ENCODE results near the gene CACNB2.

Gene CACNB2

DNA sequence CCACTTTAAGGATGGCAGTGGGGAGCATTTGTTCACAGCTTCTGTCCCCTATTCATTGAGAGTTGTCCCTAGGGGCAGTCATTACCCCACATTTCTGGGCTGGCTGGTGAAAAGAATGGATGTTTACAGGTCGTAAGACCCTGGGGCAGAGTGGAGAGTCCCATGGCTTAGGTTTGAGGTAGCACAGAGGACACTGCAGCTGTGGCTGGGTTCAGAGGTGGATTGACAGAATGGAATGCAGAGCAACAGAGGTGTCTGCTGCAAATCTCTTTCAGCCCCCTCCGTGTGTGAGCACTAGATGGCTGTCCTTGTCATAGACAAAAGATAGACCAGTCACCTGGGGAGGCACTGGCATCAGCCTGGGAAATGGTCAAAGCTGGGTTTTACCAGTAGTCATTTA lies 141.9 kb downstream of the CACNB2 start:
- H3K4me1 Mint-ChIP-seq: no peaks in the 10 kb centered on the region
- TF ChIP-seq, protein P1, sequence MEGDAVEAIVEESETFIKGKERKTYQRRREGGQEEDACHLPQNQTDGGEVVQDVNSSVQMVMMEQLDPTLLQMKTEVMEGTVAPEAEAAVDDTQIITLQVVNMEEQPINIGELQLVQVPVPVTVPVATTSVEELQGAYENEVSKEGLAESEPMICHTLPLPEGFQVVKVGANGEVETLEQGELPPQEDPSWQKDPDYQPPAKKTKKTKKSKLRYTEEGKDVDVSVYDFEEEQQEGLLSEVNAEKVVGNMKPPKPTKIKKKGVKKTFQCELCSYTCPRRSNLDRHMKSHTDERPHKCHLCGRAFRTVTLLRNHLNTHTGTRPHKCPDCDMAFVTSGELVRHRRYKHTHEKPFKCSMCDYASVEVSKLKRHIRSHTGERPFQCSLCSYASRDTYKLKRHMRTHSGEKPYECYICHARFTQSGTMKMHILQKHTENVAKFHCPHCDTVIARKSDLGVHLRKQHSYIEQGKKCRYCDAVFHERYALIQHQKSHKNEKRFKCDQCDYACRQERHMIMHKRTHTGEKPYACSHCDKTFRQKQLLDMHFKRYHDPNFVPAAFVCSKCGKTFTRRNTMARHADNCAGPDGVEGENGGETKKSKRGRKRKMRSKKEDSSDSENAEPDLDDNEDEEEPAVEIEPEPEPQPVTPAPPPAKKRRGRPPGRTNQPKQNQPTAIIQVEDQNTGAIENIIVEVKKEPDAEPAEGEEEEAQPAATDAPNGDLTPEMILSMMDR (IDR thresholded peaks at IDR 0.05; ENCODE audit: unreplicated experiment in 3 of 3): no peak
- no peak overlapping the region for H3K4me3 Mint-ChIP-seq
- no peak overlapping the region for H3K27ac Mint-ChIP-seq
- no peaks in the 10 kb centered on the region for H3K27me3 Mint-ChIP-seq (ENCODE audit: low read depth)
- H3K36me3 Mint-ChIP-seq (ENCODE audit: low read depth): no peaks in the 10 kb centered on the region
- H3K9me3 Mint-ChIP-seq: no peaks in the 10 kb centered on the region

DNA sequence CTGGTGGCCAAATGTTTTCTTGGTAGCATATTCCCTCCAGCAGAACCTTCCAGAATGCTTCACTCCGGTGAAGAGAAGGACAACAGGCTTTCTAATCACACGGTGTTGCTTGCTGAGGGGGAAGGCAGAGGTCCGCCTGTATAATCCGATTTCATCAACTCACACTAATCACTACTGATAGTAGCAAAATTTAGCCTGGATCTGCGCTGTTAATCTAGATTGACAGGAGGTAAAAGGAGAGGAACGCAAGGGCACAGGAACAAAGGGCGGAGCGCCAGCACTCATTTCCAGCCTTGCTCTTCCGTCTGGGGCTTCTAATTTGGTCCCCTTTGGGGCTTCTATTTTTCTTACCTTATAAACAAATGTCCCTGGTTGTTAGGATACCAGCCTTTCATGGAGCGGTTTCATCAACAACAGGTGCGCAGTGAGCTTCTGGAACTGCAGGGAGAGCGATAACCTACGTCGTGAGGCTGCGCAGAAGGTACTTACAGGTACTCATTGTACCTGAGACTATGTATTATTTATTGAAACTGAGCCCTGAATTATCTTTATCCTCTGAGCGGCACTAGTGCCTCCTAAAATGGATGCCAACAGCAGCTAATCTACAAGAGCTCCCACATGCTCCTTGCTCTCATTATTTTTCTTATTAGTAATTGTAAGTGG lies 150.6 kb downstream of the CACNB2 start:
- H3K9me3 Mint-ChIP-seq: no peaks in the 10 kb centered on the region
- H3K27me3 Mint-ChIP-seq (ENCODE audit: low read depth): no peaks in the 10 kb centered on the region
- TF ChIP-seq, protein P1 (IDR thresholded peaks at IDR 0.05; ENCODE audit: unreplicated experiment in 3 of 3): no peak
- no peak overlapping the region for H3K27ac Mint-ChIP-seq
- H3K4me1 Mint-ChIP-seq: no peaks in the 10 kb centered on the region
- H3K36me3 Mint-ChIP-seq (ENCODE audit: low read depth): no peaks in the 10 kb centered on the region
- H3K4me3 Mint-ChIP-seq: no peak overlapping the region

DNA sequence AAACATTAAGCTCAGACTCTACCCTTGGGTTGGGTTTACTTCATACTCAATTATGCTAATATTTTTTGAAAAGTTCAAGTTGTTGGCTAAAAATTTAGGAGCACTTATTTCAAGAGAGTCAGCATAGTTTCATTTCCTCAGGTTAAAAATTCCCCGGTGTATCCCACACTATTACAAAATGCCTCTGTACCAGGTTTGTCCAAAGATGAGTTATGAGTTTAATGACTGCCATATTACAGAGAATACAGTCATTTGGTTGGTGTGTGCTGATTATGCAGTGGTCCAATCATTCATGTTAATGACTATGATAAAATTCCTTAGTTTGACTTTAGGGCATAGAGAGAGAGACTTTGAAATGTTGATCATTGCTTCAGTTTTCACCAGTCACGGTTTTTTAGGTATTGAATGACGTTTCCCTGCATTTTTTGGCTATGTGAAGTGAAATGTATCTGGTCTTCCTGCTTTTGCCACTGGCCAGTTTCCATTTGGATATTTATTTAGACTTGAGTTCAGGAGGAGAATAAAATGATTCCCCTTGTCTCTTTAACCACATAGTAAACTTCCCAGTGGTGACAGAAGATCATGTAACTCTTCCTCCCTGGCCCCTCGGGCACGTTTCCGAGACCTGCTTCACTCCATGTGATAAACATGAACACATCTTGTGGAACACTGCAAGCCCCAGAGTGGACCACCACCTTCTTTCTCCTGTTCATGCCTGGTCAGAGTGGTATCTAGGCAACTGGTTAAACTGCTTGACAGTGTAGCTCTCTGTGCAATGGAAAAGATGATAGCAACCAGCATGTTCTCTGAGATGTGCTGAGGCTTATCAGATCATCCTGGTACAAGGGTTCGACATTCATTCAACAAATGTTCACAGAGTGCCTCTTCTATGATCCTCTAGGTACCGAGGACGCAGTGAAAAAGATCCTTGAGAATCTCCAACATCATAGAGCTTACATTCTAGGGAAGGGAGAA lies 153.6 kb downstream of the CACNB2 start:
- no peaks in the 10 kb centered on the region for H3K9me3 Mint-ChIP-seq
- no peak overlapping the region for H3K4me3 Mint-ChIP-seq

DNA sequence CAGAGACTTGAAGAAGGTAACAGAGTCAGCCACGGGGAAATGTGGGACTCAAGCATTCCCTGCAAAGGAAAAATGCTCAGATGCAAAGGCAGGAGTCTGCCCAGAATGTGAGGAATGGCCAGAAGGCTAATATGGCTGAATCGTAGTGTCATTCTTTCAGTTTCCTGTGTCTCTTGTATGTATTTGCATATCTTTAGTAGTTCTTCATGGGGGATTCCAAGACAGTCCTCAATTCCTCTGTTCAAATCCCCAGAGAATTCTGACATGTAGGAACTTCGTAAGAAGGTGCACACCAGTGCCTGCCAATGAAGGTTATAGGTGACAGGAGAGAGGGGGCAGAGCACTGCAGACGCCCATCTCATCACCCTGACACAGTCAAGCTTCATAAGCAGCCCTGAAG lies 154.4 kb downstream of the CACNB2 start:
- TF ChIP-seq, protein P1 (IDR thresholded peaks at IDR 0.05; ENCODE audit: unreplicated experiment in 3 of 3): no peak
- H3K4me3 Mint-ChIP-seq: no peak overlapping the region
- H3K4me1 Mint-ChIP-seq: no peaks in the 10 kb centered on the region
- H3K36me3 Mint-ChIP-seq (ENCODE audit: low read depth): no peaks in the 10 kb centered on the region
- H3K9me3 Mint-ChIP-seq: no peaks in the 10 kb centered on the region
- H3K27me3 Mint-ChIP-seq (ENCODE audit: low read depth): no peaks in the 10 kb centered on the region
- no peak overlapping the region for H3K27ac Mint-ChIP-seq

More for the DNA sequence above, 153.6 kb downstream of the CACNB2 start:
- H3K4me1 Mint-ChIP-seq: no peaks in the 10 kb centered on the region
- no peak overlapping the region for H3K27ac Mint-ChIP-seq
- H3K36me3 Mint-ChIP-seq (ENCODE audit: low read depth): no peaks in the 10 kb centered on the region
- TF ChIP-seq, protein P1 (IDR thresholded peaks at IDR 0.05; ENCODE audit: unreplicated experiment in 3 of 3): no peak
- H3K27me3 Mint-ChIP-seq (ENCODE audit: low read depth): no peaks in the 10 kb centered on the region

DNA sequence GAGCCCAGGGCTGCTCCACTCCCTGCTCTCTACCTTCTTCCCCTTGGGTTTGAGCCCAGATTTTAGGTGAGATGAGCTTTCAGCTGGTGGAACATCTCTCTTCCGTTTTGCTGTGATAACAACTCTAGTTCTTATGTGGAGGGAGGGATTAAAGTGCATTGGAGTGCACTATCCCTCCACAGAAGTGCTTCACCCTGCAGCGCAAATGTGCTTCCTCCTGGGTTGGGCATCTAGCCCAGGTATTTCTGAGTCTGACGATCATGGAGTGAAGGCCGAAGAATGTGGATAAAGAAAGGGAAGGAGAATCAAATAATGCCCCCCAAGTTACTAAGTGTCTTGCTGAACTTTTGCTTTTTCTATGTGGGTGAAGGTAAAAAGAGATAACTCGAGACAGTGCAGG lies 157.4 kb downstream of the CACNB2 start:
- H3K4me3 Mint-ChIP-seq: no peak overlapping the region
- H3K9me3 Mint-ChIP-seq: no peaks in the 10 kb centered on the region
- TF ChIP-seq, protein P1 (IDR thresholded peaks at IDR 0.05; ENCODE audit: unreplicated experiment in 3 of 3): no peak
- no peak overlapping the region for H3K27ac Mint-ChIP-seq
- no peaks in the 10 kb centered on the region for H3K36me3 Mint-ChIP-seq (ENCODE audit: low read depth)
- H3K4me1 Mint-ChIP-seq: no peaks in the 10 kb centered on the region
- H3K27me3 Mint-ChIP-seq (ENCODE audit: low read depth): no peaks in the 10 kb centered on the region
